WTC11 (cell line): ENCODE results near the gene YIF1B. TPM values are rescaled to one million over a fixed set of nuclear protein-coding genes. Genes with fewer than 3 reads are reported as not detected.

Source experiments
- ATAC-seq: fragments of 200-7000 bp; cut with Tn5 transposase; 2 replicates; pipeline ENCODE4 v1.10.0; 2021; ENCODE audit warnings: mild to moderate bottlenecking, moderate library complexity
- CTCF ChIA-PET: fragments of 300-600 bp; sonication (Branson Sonifier 250); formaldehyde crosslinking; loops from one replicate; lab custom pipeline; 2021; ENCODE audit warnings: antibody characterized with exemption; lab: Charles Lee
- POLR2A ChIA-PET: fragments of 350-600 bp; sonication (Branson Sonifier 250); formaldehyde crosslinking; loops from one replicate; lab custom pipeline; 2021; ENCODE audit warnings: antibody characterized with exemption; lab: Charles Lee
- DNase-seq: peaks from one replicate; pipeline ENCODE4 v3.0.0; 2021; ENCODE audit warnings: low spot score
- H3K27ac Mint-ChIP-seq: 2 replicates; pipeline ENCODE4 v1.8.0; 2021; ENCODE audit warnings: mixed read lengths
- H3K27me3 Mint-ChIP-seq: 2 replicates; pipeline ENCODE4 v1.8.0; 2021; ENCODE audit warnings: low read depth, mild to moderate bottlenecking, moderate library complexity, mixed read lengths
- H3K36me3 Mint-ChIP-seq: 2 replicates; pipeline ENCODE4 v1.8.0; 2021; ENCODE audit warnings: mixed read lengths
- H3K4me1 Mint-ChIP-seq: 2 replicates; pipeline ENCODE4 v1.8.0; 2022; ENCODE audit warnings: mixed read lengths
- H3K4me3 Mint-ChIP-seq: 2 replicates; pipeline ENCODE4 v1.8.0; 2021; ENCODE audit warnings: mild to moderate bottlenecking, moderate library complexity, mixed read lengths
- H3K9me3 Mint-ChIP-seq: 2 replicates; pipeline ENCODE4 v1.8.0; 2021; ENCODE audit warnings: mixed read lengths
- CREB1 ChIP-seq: sonication (generic); formaldehyde crosslinking; IDR thresholded peaks from 2 replicates; pipeline ENCODE4 v1.8.0; 2023; ENCODE audit warnings: mild to moderate bottlenecking, missing genetic modification reagents
- CREM ChIP-seq: sonication (generic); formaldehyde crosslinking; IDR thresholded peaks from 2 replicates; pipeline ENCODE4 v1.8.1; 2022; ENCODE audit warnings: mild to moderate bottlenecking, missing genetic modification reagents, moderate library complexity
- ESRRA ChIP-seq: sonication (generic); formaldehyde crosslinking; IDR thresholded peaks from 2 replicates; pipeline ENCODE4 v1.8.1; 2022; ENCODE audit warnings: mild to moderate bottlenecking, missing genetic modification reagents, borderline replicate concordance
- ETV6 ChIP-seq: sonication (generic); formaldehyde crosslinking; IDR thresholded peaks from 2 replicates; pipeline ENCODE4 v1.8.1; 2022; ENCODE audit warnings: mild to moderate bottlenecking, missing genetic modification reagents
- FOXJ3 ChIP-seq: sonication (generic); formaldehyde crosslinking; IDR thresholded peaks from 2 replicates; pipeline ENCODE4 v1.9.0; 2021; ENCODE audit warnings: missing genetic modification reagents, mild to moderate bottlenecking, borderline replicate concordance
- GABPB1 ChIP-seq: sonication (generic); formaldehyde crosslinking; IDR thresholded peaks from 2 replicates; pipeline ENCODE4 v1.8.1; 2023; ENCODE audit warnings: mild to moderate bottlenecking, missing genetic modification reagents
- IRF2 ChIP-seq: sonication (generic); formaldehyde crosslinking; IDR thresholded peaks from 2 replicates; pipeline ENCODE4 v1.8.0; 2022; ENCODE audit warnings: low read depth, missing genetic modification reagents, borderline replicate concordance
- JUN ChIP-seq: sonication (generic); formaldehyde crosslinking; IDR thresholded peaks from 2 replicates; pipeline ENCODE4 v1.8.0; 2023; ENCODE audit warnings: mild to moderate bottlenecking, missing genetic modification reagents
- RORB ChIP-seq: fragments of 250-450 bp; sonication (Bioruptor Pico); IDR thresholded peaks from 2 replicates; pipeline ENCODE4 v1.9.0; 2021; ENCODE audit warnings: mild to moderate bottlenecking
- TCF7 ChIP-seq: sonication (generic); formaldehyde crosslinking; IDR thresholded peaks from 2 replicates; pipeline ENCODE4 v1.8.0; 2022; ENCODE audit warnings: mild to moderate bottlenecking, low read depth, missing genetic modification reagents, moderate library complexity
- TP53 ChIP-seq: sonication (generic); formaldehyde crosslinking; IDR thresholded peaks from 2 replicates; pipeline ENCODE4 v1.8.1; 2023; ENCODE audit warnings: mild to moderate bottlenecking, missing genetic modification reagents
- total RNA-seq: library from RNA; stranded (reverse); gene quantifications from 3 replicates; pipeline ENCODE4 v1.2.3, GENCODE V29; 2021
- TF ChIP-seq, protein P1 (sequence below): fragments of 250-450 bp; sonication (Bioruptor Pico); IDR thresholded peaks from 2 replicates; pipeline ENCODE4 v1.9.0; 2021; ENCODE audit warnings: mild to moderate bottlenecking
- TF ChIP-seq, protein P2 (sequence below): sonication (generic); formaldehyde crosslinking; IDR thresholded peaks from 2 replicates; pipeline ENCODE4 v1.8.1; 2023; ENCODE audit warnings: mild to moderate bottlenecking, missing genetic modification reagents, borderline replicate concordance
- TF ChIP-seq, protein P3 (sequence below): sonication (generic); formaldehyde crosslinking; IDR thresholded peaks from 2 replicates; pipeline ENCODE4 v1.8.1; 2022; ENCODE audit warnings: low read depth, mild to moderate bottlenecking, moderate library complexity, missing genetic modification reagents, borderline replicate concordance
- TF ChIP-seq, protein P4 (sequence below): sonication (generic); formaldehyde crosslinking; IDR thresholded peaks from 2 replicates; pipeline ENCODE4 v1.8.0; 2023; ENCODE audit warnings: mild to moderate bottlenecking, missing genetic modification reagents
- TF ChIP-seq, protein P5 (sequence below): sonication (generic); formaldehyde crosslinking; IDR thresholded peaks from 2 replicates; pipeline ENCODE4 v1.8.1; 2023; ENCODE audit warnings: mild to moderate bottlenecking, missing genetic modification reagents
- TF ChIP-seq, protein P6 (sequence below): sonication (generic); formaldehyde crosslinking; IDR thresholded peaks from 2 replicates; pipeline ENCODE4 v1.8.0; 2022; ENCODE audit warnings: missing genetic modification reagents

YIF1B gene
- total RNA-seq, 1 experiment from 2014 or later = 83.3 TPM

DNA sequence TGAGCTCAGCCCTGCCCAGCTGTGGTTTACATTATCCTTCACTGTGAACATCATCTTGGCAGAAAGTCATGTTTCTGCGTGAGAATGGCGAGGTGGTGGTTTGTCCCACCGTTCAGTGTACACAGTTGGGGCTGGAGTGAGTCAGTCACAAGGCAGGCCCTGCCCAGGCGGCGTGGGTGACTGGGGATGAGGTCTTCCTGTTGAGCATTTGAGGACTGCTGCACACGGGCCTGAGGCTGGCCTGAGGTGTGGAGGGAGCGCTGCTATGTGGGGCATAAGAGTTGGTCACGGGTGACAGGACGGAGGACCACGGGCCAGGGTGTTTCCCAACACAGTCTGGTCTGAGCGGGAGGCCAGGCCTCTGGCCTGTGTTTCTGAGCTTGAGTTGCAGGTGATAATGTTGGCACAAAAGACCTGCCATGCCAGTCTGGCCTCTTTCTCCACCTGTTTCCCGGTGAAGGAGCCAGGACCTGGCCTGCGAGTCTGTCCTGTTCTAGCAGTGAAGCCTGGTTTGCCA, 25.1 kb downstream of the YIF1B start (continued):
- no peak for TF ChIP-seq FOXJ3 (CRISPR knock-in tag)
- TF ChIP-seq, protein P1, sequence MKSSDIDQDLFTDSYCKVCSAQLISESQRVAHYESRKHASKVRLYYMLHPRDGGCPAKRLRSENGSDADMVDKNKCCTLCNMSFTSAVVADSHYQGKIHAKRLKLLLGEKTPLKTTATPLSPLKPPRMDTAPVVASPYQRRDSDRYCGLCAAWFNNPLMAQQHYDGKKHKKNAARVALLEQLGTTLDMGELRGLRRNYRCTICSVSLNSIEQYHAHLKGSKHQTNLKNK = no peak
- TF ChIP-seq, protein P2, sequence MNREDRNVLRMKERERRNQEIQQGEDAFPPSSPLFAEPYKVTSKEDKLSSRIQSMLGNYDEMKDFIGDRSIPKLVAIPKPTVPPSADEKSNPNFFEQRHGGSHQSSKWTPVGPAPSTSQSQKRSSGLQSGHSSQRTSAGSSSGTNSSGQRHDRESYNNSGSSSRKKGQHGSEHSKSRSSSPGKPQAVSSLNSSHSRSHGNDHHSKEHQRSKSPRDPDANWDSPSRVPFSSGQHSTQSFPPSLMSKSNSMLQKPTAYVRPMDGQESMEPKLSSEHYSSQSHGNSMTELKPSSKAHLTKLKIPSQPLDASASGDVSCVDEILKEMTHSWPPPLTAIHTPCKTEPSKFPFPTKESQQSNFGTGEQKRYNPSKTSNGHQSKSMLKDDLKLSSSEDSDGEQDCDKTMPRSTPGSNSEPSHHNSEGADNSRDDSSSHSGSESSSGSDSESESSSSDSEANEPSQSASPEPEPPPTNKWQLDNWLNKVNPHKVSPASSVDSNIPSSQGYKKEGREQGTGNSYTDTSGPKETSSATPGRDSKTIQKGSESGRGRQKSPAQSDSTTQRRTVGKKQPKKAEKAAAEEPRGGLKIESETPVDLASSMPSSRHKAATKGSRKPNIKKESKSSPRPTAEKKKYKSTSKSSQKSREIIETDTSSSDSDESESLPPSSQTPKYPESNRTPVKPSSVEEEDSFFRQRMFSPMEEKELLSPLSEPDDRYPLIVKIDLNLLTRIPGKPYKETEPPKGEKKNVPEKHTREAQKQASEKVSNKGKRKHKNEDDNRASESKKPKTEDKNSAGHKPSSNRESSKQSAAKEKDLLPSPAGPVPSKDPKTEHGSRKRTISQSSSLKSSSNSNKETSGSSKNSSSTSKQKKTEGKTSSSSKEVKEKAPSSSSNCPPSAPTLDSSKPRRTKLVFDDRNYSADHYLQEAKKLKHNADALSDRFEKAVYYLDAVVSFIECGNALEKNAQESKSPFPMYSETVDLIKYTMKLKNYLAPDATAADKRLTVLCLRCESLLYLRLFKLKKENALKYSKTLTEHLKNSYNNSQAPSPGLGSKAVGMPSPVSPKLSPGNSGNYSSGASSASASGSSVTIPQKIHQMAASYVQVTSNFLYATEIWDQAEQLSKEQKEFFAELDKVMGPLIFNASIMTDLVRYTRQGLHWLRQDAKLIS (CRISPR knock-in tag) = no peak
- TF ChIP-seq RORB (CRISPR knock-in tag) = no peak
- TF ChIP-seq, protein P3, sequence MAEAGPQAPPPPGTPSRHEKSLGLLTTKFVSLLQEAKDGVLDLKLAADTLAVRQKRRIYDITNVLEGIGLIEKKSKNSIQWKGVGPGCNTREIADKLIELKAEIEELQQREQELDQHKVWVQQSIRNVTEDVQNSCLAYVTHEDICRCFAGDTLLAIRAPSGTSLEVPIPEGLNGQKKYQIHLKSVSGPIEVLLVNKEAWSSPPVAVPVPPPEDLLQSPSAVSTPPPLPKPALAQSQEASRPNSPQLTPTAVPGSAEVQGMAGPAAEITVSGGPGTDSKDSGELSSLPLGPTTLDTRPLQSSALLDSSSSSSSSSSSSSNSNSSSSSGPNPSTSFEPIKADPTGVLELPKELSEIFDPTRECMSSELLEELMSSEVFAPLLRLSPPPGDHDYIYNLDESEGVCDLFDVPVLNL = no peak
- TF ChIP-seq, protein P4, sequence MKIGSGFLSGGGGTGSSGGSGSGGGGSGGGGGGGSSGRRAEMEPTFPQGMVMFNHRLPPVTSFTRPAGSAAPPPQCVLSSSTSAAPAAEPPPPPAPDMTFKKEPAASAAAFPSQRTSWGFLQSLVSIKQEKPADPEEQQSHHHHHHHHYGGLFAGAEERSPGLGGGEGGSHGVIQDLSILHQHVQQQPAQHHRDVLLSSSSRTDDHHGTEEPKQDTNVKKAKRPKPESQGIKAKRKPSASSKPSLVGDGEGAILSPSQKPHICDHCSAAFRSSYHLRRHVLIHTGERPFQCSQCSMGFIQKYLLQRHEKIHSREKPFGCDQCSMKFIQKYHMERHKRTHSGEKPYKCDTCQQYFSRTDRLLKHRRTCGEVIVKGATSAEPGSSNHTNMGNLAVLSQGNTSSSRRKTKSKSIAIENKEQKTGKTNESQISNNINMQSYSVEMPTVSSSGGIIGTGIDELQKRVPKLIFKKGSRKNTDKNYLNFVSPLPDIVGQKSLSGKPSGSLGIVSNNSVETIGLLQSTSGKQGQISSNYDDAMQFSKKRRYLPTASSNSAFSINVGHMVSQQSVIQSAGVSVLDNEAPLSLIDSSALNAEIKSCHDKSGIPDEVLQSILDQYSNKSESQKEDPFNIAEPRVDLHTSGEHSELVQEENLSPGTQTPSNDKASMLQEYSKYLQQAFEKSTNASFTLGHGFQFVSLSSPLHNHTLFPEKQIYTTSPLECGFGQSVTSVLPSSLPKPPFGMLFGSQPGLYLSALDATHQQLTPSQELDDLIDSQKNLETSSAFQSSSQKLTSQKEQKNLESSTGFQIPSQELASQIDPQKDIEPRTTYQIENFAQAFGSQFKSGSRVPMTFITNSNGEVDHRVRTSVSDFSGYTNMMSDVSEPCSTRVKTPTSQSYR (CRISPR knock-in tag) = no peak

DNA sequence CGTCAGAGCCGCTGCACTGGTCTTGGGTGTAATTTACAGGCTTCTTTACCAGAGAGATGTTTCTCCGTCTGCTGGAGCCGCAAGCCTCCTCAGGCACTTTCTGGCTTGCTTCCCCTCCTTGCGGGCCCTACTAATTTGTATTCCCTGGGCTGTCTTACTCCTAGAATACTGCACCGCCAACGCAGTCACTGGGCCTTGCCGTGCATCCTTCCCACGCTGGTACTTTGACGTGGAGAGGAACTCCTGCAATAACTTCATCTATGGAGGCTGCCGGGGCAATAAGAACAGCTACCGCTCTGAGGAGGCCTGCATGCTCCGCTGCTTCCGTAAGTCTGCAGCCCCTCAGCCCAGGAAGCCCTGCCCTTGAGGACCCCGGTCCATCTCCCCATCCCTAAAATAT, 25.8 kb downstream of the YIF1B start:
- TF ChIP-seq CREM (CRISPR knock-in tag) (no peak), TCF7 (CRISPR knock-in tag) (no peak), CREB1 (CRISPR knock-in tag) (no peak), JUN (CRISPR knock-in tag) (no peak), GABPB1 (CRISPR knock-in tag) (no peak), ETV6 (CRISPR knock-in tag) (no peak), TP53 (CRISPR knock-in tag) (no peak), IRF2 (CRISPR knock-in tag) (no peak), ESRRA (no peak)
- TF ChIP-seq, protein P5, sequence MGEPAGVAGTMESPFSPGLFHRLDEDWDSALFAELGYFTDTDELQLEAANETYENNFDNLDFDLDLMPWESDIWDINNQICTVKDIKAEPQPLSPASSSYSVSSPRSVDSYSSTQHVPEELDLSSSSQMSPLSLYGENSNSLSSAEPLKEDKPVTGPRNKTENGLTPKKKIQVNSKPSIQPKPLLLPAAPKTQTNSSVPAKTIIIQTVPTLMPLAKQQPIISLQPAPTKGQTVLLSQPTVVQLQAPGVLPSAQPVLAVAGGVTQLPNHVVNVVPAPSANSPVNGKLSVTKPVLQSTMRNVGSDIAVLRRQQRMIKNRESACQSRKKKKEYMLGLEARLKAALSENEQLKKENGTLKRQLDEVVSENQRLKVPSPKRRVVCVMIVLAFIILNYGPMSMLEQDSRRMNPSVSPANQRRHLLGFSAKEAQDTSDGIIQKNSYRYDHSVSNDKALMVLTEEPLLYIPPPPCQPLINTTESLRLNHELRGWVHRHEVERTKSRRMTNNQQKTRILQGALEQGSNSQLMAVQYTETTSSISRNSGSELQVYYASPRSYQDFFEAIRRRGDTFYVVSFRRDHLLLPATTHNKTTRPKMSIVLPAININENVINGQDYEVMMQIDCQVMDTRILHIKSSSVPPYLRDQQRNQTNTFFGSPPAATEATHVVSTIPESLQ = no peak
- TF ChIP-seq, protein P6, sequence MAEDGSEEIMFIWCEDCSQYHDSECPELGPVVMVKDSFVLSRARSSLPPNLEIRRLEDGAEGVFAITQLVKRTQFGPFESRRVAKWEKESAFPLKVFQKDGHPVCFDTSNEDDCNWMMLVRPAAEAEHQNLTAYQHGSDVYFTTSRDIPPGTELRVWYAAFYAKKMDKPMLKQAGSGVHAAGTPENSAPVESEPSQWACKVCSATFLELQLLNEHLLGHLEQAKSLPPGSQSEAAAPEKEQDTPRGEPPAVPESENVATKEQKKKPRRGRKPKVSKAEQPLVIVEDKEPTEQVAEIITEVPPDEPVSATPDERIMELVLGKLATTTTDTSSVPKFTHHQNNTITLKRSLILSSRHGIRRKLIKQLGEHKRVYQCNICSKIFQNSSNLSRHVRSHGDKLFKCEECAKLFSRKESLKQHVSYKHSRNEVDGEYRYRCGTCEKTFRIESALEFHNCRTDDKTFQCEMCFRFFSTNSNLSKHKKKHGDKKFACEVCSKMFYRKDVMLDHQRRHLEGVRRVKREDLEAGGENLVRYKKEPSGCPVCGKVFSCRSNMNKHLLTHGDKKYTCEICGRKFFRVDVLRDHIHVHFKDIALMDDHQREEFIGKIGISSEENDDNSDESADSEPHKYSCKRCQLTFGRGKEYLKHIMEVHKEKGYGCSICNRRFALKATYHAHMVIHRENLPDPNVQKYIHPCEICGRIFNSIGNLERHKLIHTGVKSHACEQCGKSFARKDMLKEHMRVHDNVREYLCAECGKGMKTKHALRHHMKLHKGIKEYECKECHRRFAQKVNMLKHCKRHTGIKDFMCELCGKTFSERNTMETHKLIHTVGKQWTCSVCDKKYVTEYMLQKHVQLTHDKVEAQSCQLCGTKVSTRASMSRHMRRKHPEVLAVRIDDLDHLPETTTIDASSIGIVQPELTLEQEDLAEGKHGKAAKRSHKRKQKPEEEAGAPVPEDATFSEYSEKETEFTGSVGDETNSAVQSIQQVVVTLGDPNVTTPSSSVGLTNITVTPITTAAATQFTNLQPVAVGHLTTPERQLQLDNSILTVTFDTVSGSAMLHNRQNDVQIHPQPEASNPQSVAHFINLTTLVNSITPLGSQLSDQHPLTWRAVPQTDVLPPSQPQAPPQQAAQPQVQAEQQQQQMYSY (CRISPR knock-in tag) = no peak
- Mint-ChIP-seq H3K27me3 (no peaks in the 10 kb centered on the region), H3K9me3 (no peaks in the 10 kb centered on the region), H3K4me3 (no peak overlapping the region), H3K36me3 (peaks cover 54% of the 10 kb centered on the region), H3K27ac (no peak overlapping the region), H3K4me1 (no peaks in the 10 kb centered on the region)
- CTCF ChIA-PET = interaction anchor here (1.1 kb wide), 1 partner anchor 46 kb away, joined by 3 read pairs; no protein-coding TSS in a partner anchor
- DNase-seq = no peak
- ATAC-seq = no peak
- POLR2A ChIA-PET = no interaction called here
